GM21528 (cell line): ENCODE data around the gene SCGB1D2.
"Not testable (repeated sequence)": the region's sequence is repeated elsewhere in the genome, so short reads cannot be mapped to it uniquely, and the experiment has no call there.

ENCODE experiments used
- ATAC-seq: cut with Tn5 transposase; IDR thresholded peaks from one replicate; pipeline ENCODE4 v1.9.1; 2021; ENCODE audit warnings: mild to moderate bottlenecking, moderate library complexity; ENCODE audit not compliant: unreplicated experiment, low FRiP score

The SCGB1D2 gene

GRCh38 chr11:62242021-62242420 lies at the start of gene SCGB1D2:
TSS of gene SCGB1D2 (plus strand) at chr11:62242239. CDS start at chr11:62242308, 69 bp downstream.
- ATAC-seq, result no peak

- ATAC-seq, result no peak
Measured at GRCh38 chr11:62193952-62194351, 48.1 kb upstream of the SCGB1D2 start.

- not testable (repeated sequence) for ATAC-seq
Measured at GRCh38 chr11:62195010-62195409, 47.0 kb upstream of the SCGB1D2 start.

GRCh38 chr11:62195945-62196344 lies 46.1 kb upstream of the SCGB1D2 start:
- no peak for ATAC-seq

GRCh38 chr11:62197400-62197799 lies 44.6 kb upstream of the SCGB1D2 start:
- not testable (repeated sequence) for ATAC-seq

- no peak for ATAC-seq
Measured at GRCh38 chr11:62201376-62201775, 40.7 kb upstream of the SCGB1D2 start.

- no peak for ATAC-seq
Measured at GRCh38 chr11:62202910-62203309, 39.1 kb upstream of the SCGB1D2 start.

GRCh38 chr11:62204430-62204829 lies 37.6 kb upstream of the SCGB1D2 start:
- ATAC-seq, result no peak

- ATAC-seq, result no peak
Measured at GRCh38 chr11:62205441-62205840, 36.6 kb upstream of the SCGB1D2 start.

- ATAC-seq, result not testable (repeated sequence)
Measured at GRCh38 chr11:62206276-62207066, 35.6 kb upstream of the SCGB1D2 start.

GRCh38 chr11:62208785-62209144 lies 33.3 kb upstream of the SCGB1D2 start:
- no peak for ATAC-seq

- ATAC-seq, result no peak
Measured at GRCh38 chr11:62217191-62217748, 24.8 kb upstream of the SCGB1D2 start.

GRCh38 chr11:62221498-62221897 lies 20.5 kb upstream of the SCGB1D2 start:
- ATAC-seq, result no peak

GRCh38 chr11:62223095-62223494 lies 18.9 kb upstream of the SCGB1D2 start:
- no peak for ATAC-seq

- no peak for ATAC-seq
Measured at GRCh38 chr11:62233730-62234129, 8.3 kb upstream of the SCGB1D2 start.

- ATAC-seq, result no peak
Measured at GRCh38 chr11:62236187-62236586, 5.9 kb upstream of the SCGB1D2 start.

GRCh38 chr11:62237499-62237898 lies 4.5 kb upstream of the SCGB1D2 start:
- ATAC-seq, result no peak

- ATAC-seq, result no peak
Measured at GRCh38 chr11:62238151-62238550, 3.9 kb upstream of the SCGB1D2 start.

- ATAC-seq, result no peak
Measured at GRCh38 chr11:62241095-62241494, 944 bp upstream of the SCGB1D2 start.

- no peak for ATAC-seq
Measured at GRCh38 chr11:62245271-62245753, 3.3 kb downstream of the SCGB1D2 start.

GRCh38 chr11:62251698-62252097 lies 9.7 kb downstream of the SCGB1D2 start:
- no peak for ATAC-seq

- ATAC-seq, result no peak
Measured at GRCh38 chr11:62253999-62254542, 12.0 kb downstream of the SCGB1D2 start.
